CD4-positive, alpha-beta memory T cell (primary cell): ENCODE measurements around the gene THRSP. TPM values are rescaled to one million over a fixed set of nuclear protein-coding genes. Genes with fewer than 3 reads are reported as not detected.
A peak's percentile ranks its signal among the peaks of the same experiment; 100 is the strongest.

Experiments used
- CTCF ChIA-PET: fragments of 350-600 bp; sonication (Branson Sonifier 250); formaldehyde crosslinking; loops from one replicate; lab custom pipeline; 2021; ENCODE audit warnings: inconsistent platforms; ENCODE audit not compliant: partially characterized antibody; lab: Charles Lee
- POLR2A ChIA-PET: fragments of 350-600 bp; sonication (Branson Sonifier 250); formaldehyde crosslinking; loops from one replicate; lab custom pipeline; 2021; ENCODE audit not compliant: partially characterized antibody; lab: Charles Lee
- DNase-seq, 5 donors: peaks; one replicate each; pipeline versions ENCODE4 v3.0.0 to v3.0.0-alpha.2; 2020 to 2022; ENCODE audit warnings: mixed read lengths in 1 of 5
- H3K27ac ChIP-seq: one replicate; pipeline ENCODE4 v1.7.0; 2013; ENCODE audit warnings: low read depth, low read length
- H3K27me3 ChIP-seq: 2 replicates; pipeline ENCODE4 v1.7.0; 2013; ENCODE audit warnings: mild to moderate bottlenecking, low read length, moderate library complexity; ENCODE audit not compliant: insufficient read depth
- H3K36me3 ChIP-seq: 2 replicates; pipeline ENCODE4 v1.7.0; 2013; ENCODE audit warnings: mild to moderate bottlenecking, low read length, moderate library complexity; ENCODE audit not compliant: insufficient read depth
- H3K4me1 ChIP-seq: 2 replicates; pipeline ENCODE4 v1.7.0; 2013; ENCODE audit warnings: mild to moderate bottlenecking, low read length, moderate library complexity; ENCODE audit not compliant: insufficient read depth
- H3K4me3 ChIP-seq, 2 donors: one replicate each; pipeline ENCODE4 v1.7.0; 2013; ENCODE audit warnings: low read length in 2 of 2, mild to moderate bottlenecking in 1 of 2
- H3K9me3 ChIP-seq, 2 donors: one replicate each; pipeline ENCODE4 v1.7.0; 2013; ENCODE audit warnings: low read length in 2 of 2, control low read depth in 1 of 2; ENCODE audit not compliant: control insufficient read depth in 1 of 2
- H3K27ac Mint-ChIP-seq, 7 donors: one replicate each; pipeline ENCODE4 v1.8.0; 2020 to 2021; ENCODE audit warnings: mixed read lengths in 7 of 7, mild to moderate bottlenecking in 6 of 7, inconsistent platforms in 3 of 7, moderate library complexity in 3 of 7
- H3K27me3 Mint-ChIP-seq, 2 donors: one replicate each; pipeline ENCODE4 v1.8.0; 2020 to 2021; ENCODE audit warnings: mixed read lengths in 2 of 2
- H3K36me3 Mint-ChIP-seq, 2 donors: one replicate each; pipeline ENCODE4 v1.8.0; 2020 to 2021; ENCODE audit warnings: mixed read lengths in 2 of 2, inconsistent platforms in 1 of 2, mild to moderate bottlenecking in 1 of 2
- H3K4me1 Mint-ChIP-seq, 4 donors: one replicate each; pipeline ENCODE4 v1.8.0; 2020 to 2021; ENCODE audit warnings: mixed read lengths in 4 of 4, mild to moderate bottlenecking in 1 of 4
- H3K4me3 Mint-ChIP-seq, 8 donors: one replicate each; pipeline ENCODE4 v1.8.0; 2020 to 2021; ENCODE audit warnings: mixed read lengths in 8 of 8, mild to moderate bottlenecking in 7 of 8, moderate library complexity in 6 of 8, inconsistent platforms in 3 of 8
- H3K9me3 Mint-ChIP-seq, 8 donors: one replicate each; pipeline ENCODE4 v1.8.0; 2020 to 2021; ENCODE audit warnings: mixed read lengths in 8 of 8, mild to moderate bottlenecking in 5 of 8, inconsistent platforms in 3 of 8, moderate library complexity in 1 of 8
- intact Hi-C: fragments of 100-400 bp; cut with micrococcal nuclease; formaldehyde crosslinking; loops from one replicate; pipeline ENCODE4 v1.15.1; 2023
- polyA plus RNA-seq, 2 donors: library from polyadenylated mRNA; unstranded; fragments of 300-500 nt; fragmentation: Illumina TruSeq; gene quantifications; one replicate each; pipeline ENCODE4 v1.2.3, GENCODE V29; 2021
- total RNA-seq, 2 experiments: library from RNA; stranded (reverse); gene quantifications; one replicate each; pipeline ENCODE4 v1.2.3, GENCODE V29; 2021

THRSP gene
- total and polyA plus RNA-seq, 4 experiments from 2014 or later = 0.16 TPM; not detected in 3

- H3K4me3 Mint-ChIP-seq = no peak overlapping the region
- intact Hi-C loops = no loop called here
- no peak overlapping the region for H3K4me3 ChIP-seq
- no peak for DNase-seq
- peaks cover 0 to 5% (median under 1%) of the 10 kb centered on the region in 4 donors for H3K4me1 Mint-ChIP-seq
- H3K27me3 Mint-ChIP-seq = no peaks in the 10 kb centered on the region
- no peaks in the 10 kb centered on the region for H3K27me3 ChIP-seq
- peaks cover 27% of the 10 kb centered on the region for H3K36me3 ChIP-seq
- H3K36me3 Mint-ChIP-seq = peaks cover 30 to 39% of the 10 kb centered on the region in 2 donors
- no peaks in the 10 kb centered on the region for H3K9me3 ChIP-seq
- ChIA-PET POLR2A (interaction anchor here (3.0 kb wide), 1 partner anchor 12 kb away, joined by 7 read pairs; the partner anchor contains the start of gene NDUFC2), CTCF (no interaction called here)
- H3K9me3 Mint-ChIP-seq = no peaks in the 10 kb centered on the region
- no peak overlapping the region for H3K27ac ChIP-seq
- H3K27ac Mint-ChIP-seq = no peak overlapping the region
- no peaks in the 10 kb centered on the region for H3K4me1 ChIP-seq
Observed at GRCh38 chr11:78066471-78066870, 2.8 kb downstream of the THRSP start.

GRCh38 chr11:78067704-78068103 lies 4.0 kb downstream of the THRSP start:
- Mint-ChIP-seq H3K9me3 (no peaks in the 10 kb centered on the region), H3K4me3 (no peak overlapping the region), H3K4me1 (peaks cover 0 to 8% (median 4%) of the 10 kb centered on the region in 4 donors), H3K27ac (peak overlapping the region in 1 of 7 donors; percentile 47), H3K36me3 (peaks cover 39 to 48% of the 10 kb centered on the region in 2 donors), H3K27me3 (no peaks in the 10 kb centered on the region)
- H3K9me3 ChIP-seq = no peaks in the 10 kb centered on the region
- H3K36me3 ChIP-seq = peaks cover 37% of the 10 kb centered on the region
- H3K27me3 ChIP-seq = no peaks in the 10 kb centered on the region
- H3K4me3 ChIP-seq = no peak overlapping the region
- no peaks in the 10 kb centered on the region for H3K4me1 ChIP-seq
- ChIA-PET CTCF (interaction anchor here (2.8 kb wide), 1 partner anchor 21 kb away, joined by 11 read pairs; no protein-coding TSS in a partner anchor), POLR2A (interaction anchor here (3.0 kb wide), 1 partner anchor 11 kb away, joined by 7 read pairs; the partner anchor contains the start of gene NDUFC2)
- H3K27ac ChIP-seq = no peak overlapping the region
- intact Hi-C loops = no loop called here
- no peak for DNase-seq

DNA sequence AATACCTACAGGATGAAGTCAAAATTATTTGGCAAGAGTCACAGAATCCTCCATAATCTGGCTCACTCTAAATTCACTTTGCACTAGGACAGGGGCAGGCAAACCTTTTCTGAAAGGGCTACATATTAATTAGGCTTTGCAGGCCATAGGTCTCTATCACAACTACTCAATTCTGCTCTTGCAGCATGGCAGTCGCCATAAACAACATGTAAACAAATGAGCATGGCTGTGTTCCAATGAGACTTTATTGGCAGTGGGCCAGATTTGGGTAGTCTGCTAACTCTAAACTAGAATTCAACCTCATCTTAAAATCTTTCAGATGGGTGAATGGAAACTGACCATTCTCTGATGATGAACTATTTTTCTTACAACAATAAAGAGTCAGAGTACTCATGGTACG lies 5.8 kb downstream of the THRSP start:
- CTCF ChIA-PET = interaction anchor here (1.4 to 2.8 kb wide), 2 partner anchors 23 to 26 kb away, joined by 4 to 11 read pairs; no protein-coding TSS in a partner anchor
- no peak overlapping the region for H3K4me3 Mint-ChIP-seq
- POLR2A ChIA-PET = interaction anchor here (3.0 kb wide), 1 partner anchor 9 kb away, joined by 7 read pairs; the partner anchor contains the start of gene NDUFC2

GRCh38 chr11:78070621-78071020 lies 7.0 kb downstream of the THRSP start:
- peaks cover 7 to 21% (median 10%) of the 10 kb centered on the region in 4 donors for H3K4me1 Mint-ChIP-seq
- no peak overlapping the region for H3K27ac Mint-ChIP-seq
- H3K27ac ChIP-seq = no peak overlapping the region
- no peaks in the 10 kb centered on the region for H3K9me3 ChIP-seq
- H3K36me3 Mint-ChIP-seq = peaks cover 32 to 50% of the 10 kb centered on the region in 2 donors
- no peak overlapping the region for H3K4me3 ChIP-seq
- no peaks in the 10 kb centered on the region for H3K27me3 ChIP-seq
- no peaks in the 10 kb centered on the region for H3K9me3 Mint-ChIP-seq
- peaks cover 11% of the 10 kb centered on the region for H3K4me1 ChIP-seq
- POLR2A ChIA-PET = interaction anchor here (1.0 kb wide), 1 partner anchor 9 kb away, joined by 6 read pairs; the partner anchor contains the start of gene NDUFC2
- intact Hi-C loops = loop anchor here (10.0 kb wide), 1 partner anchor 494 kb away; no protein-coding TSS in a partner anchor
- DNase-seq = no peak
- CTCF ChIA-PET = interaction anchor here (0.7 kb wide), 1 partner anchor 9 kb away, joined by 3 read pairs; no protein-coding TSS in a partner anchor
- peaks cover 41% of the 10 kb centered on the region for H3K36me3 ChIP-seq
- H3K4me3 Mint-ChIP-seq = no peak overlapping the region
- no peaks in the 10 kb centered on the region for H3K27me3 Mint-ChIP-seq

More for the DNA sequence above, 5.8 kb downstream of the THRSP start:
- H3K9me3 ChIP-seq = no peaks in the 10 kb centered on the region
- no peak for DNase-seq
- H3K27ac ChIP-seq = no peak overlapping the region
- intact Hi-C loops = no loop called here
- Mint-ChIP-seq H3K27me3 (no peaks in the 10 kb centered on the region), H3K9me3 (no peaks in the 10 kb centered on the region), H3K36me3 (peaks cover 33 to 52% of the 10 kb centered on the region in 2 donors), H3K27ac (no peak overlapping the region), H3K4me1 (peaks cover 0 to 14% (median 6%) of the 10 kb centered on the region in 4 donors)
- H3K4me3 ChIP-seq = no peak overlapping the region
- H3K4me1 ChIP-seq = no peaks in the 10 kb centered on the region
- peaks cover 41% of the 10 kb centered on the region for H3K36me3 ChIP-seq
- H3K27me3 ChIP-seq = no peaks in the 10 kb centered on the region

DNA sequence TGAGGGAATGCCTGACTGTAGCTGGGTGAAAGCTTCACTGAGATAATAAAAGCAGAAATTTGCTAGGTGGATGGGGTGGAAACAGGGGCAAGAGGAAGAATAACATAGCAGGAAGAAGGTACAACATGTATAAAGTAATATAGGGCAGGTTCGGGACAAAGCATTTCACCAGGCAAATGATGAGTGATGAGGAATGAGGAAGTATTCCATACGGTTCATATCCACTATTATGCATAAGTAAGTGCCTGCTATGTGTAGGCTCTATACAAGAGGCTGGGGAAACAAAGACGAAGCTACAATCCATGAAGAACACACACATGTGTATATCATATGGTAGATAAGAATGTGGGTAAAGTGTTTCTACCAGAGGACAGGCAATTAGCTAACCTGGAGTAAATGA lies 8.1 kb downstream of the THRSP start:
- Histone ChIP-seq H3K4me1 (peaks cover 22% of the 10 kb centered on the region), H3K27me3 (no peaks in the 10 kb centered on the region), H3K9me3 (no peaks in the 10 kb centered on the region), H3K27ac (no peak overlapping the region), H3K4me3 (no peak overlapping the region), H3K36me3 (peaks cover 41% of the 10 kb centered on the region)
- POLR2A ChIA-PET = no interaction called here
- H3K27me3 Mint-ChIP-seq = no peaks in the 10 kb centered on the region
- peaks cover 32 to 51% of the 10 kb centered on the region in 2 donors for H3K36me3 Mint-ChIP-seq
- no peak for DNase-seq
- no peaks in the 10 kb centered on the region for H3K9me3 Mint-ChIP-seq
- H3K27ac Mint-ChIP-seq = peak overlapping the region in 1 of 7 donors; percentile 36
- no peak overlapping the region for H3K4me3 Mint-ChIP-seq
- peaks cover 13 to 32% (median 18%) of the 10 kb centered on the region in 4 donors for H3K4me1 Mint-ChIP-seq
- intact Hi-C loops = loop anchor here (10.0 kb wide), 1 partner anchor 493 kb away; no protein-coding TSS in a partner anchor
- CTCF ChIA-PET = no interaction called here

- Mint-ChIP-seq H3K4me3 (no peak overlapping the region), H3K27me3 (no peaks in the 10 kb centered on the region), H3K4me1 (peaks cover 16 to 37% (median 22%) of the 10 kb centered on the region in 4 donors), H3K36me3 (peaks cover 29 to 48% of the 10 kb centered on the region in 2 donors), H3K27ac (peak overlapping the region in 2 of 7 donors; percentile 30 to 47), H3K9me3 (no peaks in the 10 kb centered on the region)
- intact Hi-C loops = loop anchor here (10.0 kb wide), 1 partner anchor 492 kb away; no protein-coding TSS in a partner anchor
- Histone ChIP-seq H3K27ac (no peak overlapping the region), H3K4me3 (no peak overlapping the region), H3K4me1 (peaks cover 29% of the 10 kb centered on the region), H3K9me3 (no peaks in the 10 kb centered on the region), H3K27me3 (no peaks in the 10 kb centered on the region), H3K36me3 (peaks cover 41% of the 10 kb centered on the region)
- CTCF ChIA-PET = no interaction called here
- POLR2A ChIA-PET = no interaction called here
- no peak for DNase-seq
Observed at GRCh38 chr11:78072455-78072854, 8.8 kb downstream of the THRSP start.

- intact Hi-C loops = loop anchor here (5.0 to 10.0 kb wide), 2 partner anchors 113 to 490 kb away; partner anchors contain the start of genes KCTD21 and USP35
- Histone ChIP-seq H3K4me1 (peaks cover 46% of the 10 kb centered on the region), H3K27ac (no peak overlapping the region), H3K4me3 (no peak overlapping the region), H3K9me3 (no peaks in the 10 kb centered on the region), H3K36me3 (peaks cover 29% of the 10 kb centered on the region), H3K27me3 (no peaks in the 10 kb centered on the region)
- Mint-ChIP-seq H3K27me3 (no peaks in the 10 kb centered on the region), H3K4me3 (peak overlapping the region in 1 of 8 donors; percentile 1), H3K4me1 (peaks cover 27 to 55% (median 37%) of the 10 kb centered on the region in 4 donors), H3K9me3 (no peaks in the 10 kb centered on the region), H3K27ac (peak overlapping the region in 2 of 7 donors; percentile 25 to 30), H3K36me3 (peaks cover 11 to 38% of the 10 kb centered on the region in 2 donors)
- DNase-seq = no peak
- CTCF ChIA-PET = interaction anchor here (1.3 kb wide), 1 partner anchor 29 kb away, joined by 3 read pairs; no protein-coding TSS in a partner anchor
- POLR2A ChIA-PET = no interaction called here
Observed at GRCh38 chr11:78074756-78075155, 11.1 kb downstream of the THRSP start.
